ENCODE results near the gene DIP2B.
A peak's percentile ranks its signal among the peaks of the same experiment; 100 is the strongest.

The DIP2B gene

GRCh38 chr12:50568338-50569091 lies 63.7 kb downstream of the DIP2B start:
- no peak for DNase-seq (ENCODE audit: extremely low read depth, low read depth)
- TF ChIP-seq CTCF (IDR thresholded peaks at IDR 0.05; ENCODE audit: low read depth, low read length), result no peak

DNA sequence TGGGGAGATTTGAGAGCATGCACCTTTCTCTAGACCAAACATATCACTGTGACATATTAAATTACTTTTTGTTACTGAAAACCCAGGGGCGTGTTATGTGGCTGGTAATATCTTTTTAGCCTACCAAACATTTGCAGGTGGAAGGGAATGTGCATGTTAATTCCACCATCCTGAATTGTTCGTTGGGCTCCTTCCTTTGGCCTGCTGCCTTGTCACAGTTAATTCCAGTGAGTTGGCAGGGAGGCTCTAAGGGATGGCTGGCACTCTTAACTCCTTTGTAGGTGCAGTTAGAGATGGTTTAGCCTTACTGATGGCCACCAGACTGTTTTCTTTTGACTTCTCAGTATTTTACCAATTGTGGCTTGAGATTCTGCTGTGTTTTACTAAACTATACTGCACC lies 64.5 kb downstream of the DIP2B start:
- DNase-seq (ENCODE audit: extremely low read depth, low read depth), result no peak
- no peak for TF ChIP-seq CTCF (IDR thresholded peaks at IDR 0.05; ENCODE audit: low read depth, low read length)

GRCh38 chr12:50569876-50570275 lies 65.1 kb downstream of the DIP2B start:
- no peak for TF ChIP-seq CTCF (IDR thresholded peaks at IDR 0.05; ENCODE audit: low read depth, low read length)
- no peak for DNase-seq (ENCODE audit: extremely low read depth, low read depth)

GRCh38 chr12:50571786-50572185 lies 67.0 kb downstream of the DIP2B start:
- DNase-seq (ENCODE audit: extremely low read depth, low read depth), result no peak
- TF ChIP-seq CTCF (IDR thresholded peaks at IDR 0.05; ENCODE audit: low read depth, low read length), result no peak

DNA sequence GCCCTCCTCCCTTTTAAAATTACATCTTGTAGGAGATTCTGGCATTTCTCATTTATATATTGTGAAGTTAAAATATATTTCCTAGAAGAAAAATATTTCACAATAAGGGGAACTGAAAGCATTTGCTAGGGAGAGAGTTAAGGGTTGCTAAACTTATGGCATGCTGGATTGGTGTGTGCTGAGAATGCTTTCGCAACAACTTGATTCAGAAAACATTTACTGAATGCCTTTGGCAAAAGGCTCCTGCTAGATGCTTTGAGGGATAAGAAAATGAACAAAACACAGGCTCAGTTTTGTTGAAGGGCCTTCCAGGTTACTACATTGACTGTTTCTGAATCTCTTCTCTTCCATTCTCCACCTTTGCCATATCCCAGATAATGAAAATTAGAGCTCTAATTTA lies 67.5 kb downstream of the DIP2B start:
- no peak for TF ChIP-seq CTCF (IDR thresholded peaks at IDR 0.05; ENCODE audit: low read depth, low read length)

GRCh38 chr12:50572760-50573159 lies 68.0 kb downstream of the DIP2B start:
- DNase-seq (ENCODE audit: extremely low read depth, low read depth), result no peak
- no peak for TF ChIP-seq CTCF (IDR thresholded peaks at IDR 0.05; ENCODE audit: low read depth, low read length)

More for the DNA sequence above, 67.5 kb downstream of the DIP2B start:
- peak; percentile 73 for DNase-seq (ENCODE audit: extremely low read depth, low read depth)

DNA sequence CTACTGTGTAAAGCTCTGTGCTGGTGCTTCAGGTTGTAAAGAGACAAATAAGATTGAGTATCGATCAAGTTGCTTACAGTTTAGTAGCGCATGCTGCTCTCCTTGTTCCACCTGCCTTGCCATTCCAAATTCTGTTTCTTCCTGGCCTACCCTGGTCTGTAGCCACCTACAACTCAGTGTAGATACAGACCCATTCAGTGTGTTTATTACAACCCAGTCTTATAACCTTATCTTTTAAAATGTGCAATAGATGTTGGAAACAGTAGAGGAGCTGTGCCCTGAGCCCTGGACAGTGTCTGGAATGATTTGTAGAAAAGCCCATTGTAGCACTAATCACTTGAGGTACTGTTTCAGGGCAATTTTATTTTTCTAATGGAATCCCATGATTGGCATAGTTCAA lies 68.5 kb downstream of the DIP2B start:
- TF ChIP-seq CTCF (IDR thresholded peaks at IDR 0.05; ENCODE audit: low read depth, low read length), result no peak
- no peak for DNase-seq (ENCODE audit: extremely low read depth, low read depth)

Data from AG09319 (cell line).